ENCODE results near the gene COL13A1. TPM values are rescaled to one million over a fixed set of nuclear protein-coding genes. Genes with fewer than 3 reads are reported as not detected.

COL13A1 gene
- total and polyA plus RNA-seq, 2 experiments from 2014 or later = 5.2 to 8.6 TPM

DNA sequence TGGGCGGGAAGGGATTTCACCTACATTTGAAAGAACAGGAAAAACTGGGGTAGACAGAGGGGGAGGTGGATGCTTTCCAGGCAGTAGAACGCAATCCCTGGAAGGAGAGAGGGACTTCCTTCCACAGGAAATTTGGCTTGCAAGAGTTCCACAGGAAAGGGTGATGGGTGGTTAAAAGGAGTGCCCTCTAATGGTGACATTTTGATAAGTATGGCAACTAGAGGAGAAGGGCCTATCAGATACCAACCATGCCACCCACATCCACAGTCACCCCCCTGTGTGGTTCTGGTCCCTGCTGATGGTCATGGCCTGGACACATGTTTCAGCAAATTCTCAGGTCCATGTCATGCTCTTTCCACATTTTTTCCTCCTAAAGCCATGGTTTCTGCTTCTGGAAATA is 27.1 kb upstream of the COL13A1 start:
- H3K4me1 ChIP-seq (ENCODE audit: insufficient read depth) = peaks cover 2% of the 10 kb centered on the region; the same call in 1 of the 2 replicates
- no peaks in the 10 kb centered on the region for H4K20me1 ChIP-seq (replicated peaks; ENCODE audit: insufficient read depth)
- TF ChIP-seq, protein P1, sequence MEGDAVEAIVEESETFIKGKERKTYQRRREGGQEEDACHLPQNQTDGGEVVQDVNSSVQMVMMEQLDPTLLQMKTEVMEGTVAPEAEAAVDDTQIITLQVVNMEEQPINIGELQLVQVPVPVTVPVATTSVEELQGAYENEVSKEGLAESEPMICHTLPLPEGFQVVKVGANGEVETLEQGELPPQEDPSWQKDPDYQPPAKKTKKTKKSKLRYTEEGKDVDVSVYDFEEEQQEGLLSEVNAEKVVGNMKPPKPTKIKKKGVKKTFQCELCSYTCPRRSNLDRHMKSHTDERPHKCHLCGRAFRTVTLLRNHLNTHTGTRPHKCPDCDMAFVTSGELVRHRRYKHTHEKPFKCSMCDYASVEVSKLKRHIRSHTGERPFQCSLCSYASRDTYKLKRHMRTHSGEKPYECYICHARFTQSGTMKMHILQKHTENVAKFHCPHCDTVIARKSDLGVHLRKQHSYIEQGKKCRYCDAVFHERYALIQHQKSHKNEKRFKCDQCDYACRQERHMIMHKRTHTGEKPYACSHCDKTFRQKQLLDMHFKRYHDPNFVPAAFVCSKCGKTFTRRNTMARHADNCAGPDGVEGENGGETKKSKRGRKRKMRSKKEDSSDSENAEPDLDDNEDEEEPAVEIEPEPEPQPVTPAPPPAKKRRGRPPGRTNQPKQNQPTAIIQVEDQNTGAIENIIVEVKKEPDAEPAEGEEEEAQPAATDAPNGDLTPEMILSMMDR (conservative IDR thresholded peaks at IDR 0.05; ENCODE audit: low read depth in 2 of 2) = peak in 1 of 2 experiments; percentile 23; a peak in 1 of 4 replicates
- no peak for TF ChIP-seq STAT1 (IDR thresholded peaks at IDR 0.05; ENCODE audit: unreplicated experiment)
- no peak overlapping the region for H3K4me3 ChIP-seq
- no peaks in the 10 kb centered on the region for H3K36me3 ChIP-seq (ENCODE audit: insufficient read depth)
- no peak overlapping the region for H2AFZ ChIP-seq
- DNase-seq (ENCODE audit: low spot score) = no peak
- Mint-ChIP-seq H3K4me1 (peaks cover 3% of the 10 kb centered on the region), H3K9me3 (no peaks in the 10 kb centered on the region; the same call in 2 of the 3 replicates), H3K27me3 (ENCODE audit: insufficient read depth, low read depth, poor library complexity) (peaks cover 2% of the 10 kb centered on the region), H3K27ac (no peak overlapping the region), H3K4me3 (no peak overlapping the region), H3K36me3 (ENCODE audit: low read depth) (no peaks in the 10 kb centered on the region)
- H3F3A ChIP-seq (replicated peaks; ENCODE audit: low read depth) = no peaks in the 10 kb centered on the region
- no peaks in the 10 kb centered on the region for H3K27me3 ChIP-seq (ENCODE audit: insufficient read depth)
- peaks cover 7% of the 10 kb centered on the region; the same call in 1 of the 2 replicates for H3K9me2 ChIP-seq (ENCODE audit: insufficient read depth)
- no peaks in the 10 kb centered on the region for H3K79me2 ChIP-seq (replicated peaks; ENCODE audit: insufficient read depth)
- no peak overlapping the region for H3K27ac ChIP-seq (ENCODE audit: low read depth)
- H3K4me2 ChIP-seq = no peak overlapping the region
- ATAC-seq = no peak

GRCh38 chr10:69780077-69780476 is 21.6 kb upstream of the COL13A1 start:
- Histone ChIP-seq H3K4me1 (ENCODE audit: insufficient read depth) (no peaks in the 10 kb centered on the region), H3K27me3 (ENCODE audit: insufficient read depth) (0 out of 2 replicates have a peak, but pooled peaks cover 2% of the 10 kb centered on the region), H2AFZ (no peak overlapping the region), H3K27ac (ENCODE audit: low read depth) (no peak overlapping the region), H3F3A (replicated peaks; ENCODE audit: low read depth) (no peaks in the 10 kb centered on the region), H3K36me3 (ENCODE audit: insufficient read depth) (no peaks in the 10 kb centered on the region), H4K20me1 (replicated peaks; ENCODE audit: insufficient read depth) (no peaks in the 10 kb centered on the region), H3K9me2 (ENCODE audit: insufficient read depth) (peaks cover 12% of the 10 kb centered on the region), H3K4me2 (no peak overlapping the region), H3K4me3 (no peak overlapping the region), H3K79me2 (replicated peaks; ENCODE audit: insufficient read depth) (no peaks in the 10 kb centered on the region)
- no peak overlapping the region for H3K4me3 Mint-ChIP-seq
- ATAC-seq (no peak), DNase-seq (ENCODE audit: low spot score) (no peak)
- H3K36me3 Mint-ChIP-seq (ENCODE audit: low read depth) = no peaks in the 10 kb centered on the region
- H3K9me3 Mint-ChIP-seq = no peaks in the 10 kb centered on the region
- H3K27ac Mint-ChIP-seq = no peak overlapping the region
- H3K27me3 Mint-ChIP-seq (ENCODE audit: insufficient read depth, low read depth, poor library complexity) = peaks cover 2% of the 10 kb centered on the region
- no peaks in the 10 kb centered on the region for H3K4me1 Mint-ChIP-seq
- TF ChIP-seq JUNB (IDR thresholded peaks at IDR 0.05; ENCODE audit: unreplicated experiment) = no peak
- TF ChIP-seq, protein P1 (conservative IDR thresholded peaks at IDR 0.05; ENCODE audit: low read depth in 2 of 2) = no peak
- no peak for TF ChIP-seq CREB1 (CRISPR knock-in tag; IDR thresholded peaks at IDR 0.05; ENCODE audit: low read depth)
- TF ChIP-seq, protein P2, sequence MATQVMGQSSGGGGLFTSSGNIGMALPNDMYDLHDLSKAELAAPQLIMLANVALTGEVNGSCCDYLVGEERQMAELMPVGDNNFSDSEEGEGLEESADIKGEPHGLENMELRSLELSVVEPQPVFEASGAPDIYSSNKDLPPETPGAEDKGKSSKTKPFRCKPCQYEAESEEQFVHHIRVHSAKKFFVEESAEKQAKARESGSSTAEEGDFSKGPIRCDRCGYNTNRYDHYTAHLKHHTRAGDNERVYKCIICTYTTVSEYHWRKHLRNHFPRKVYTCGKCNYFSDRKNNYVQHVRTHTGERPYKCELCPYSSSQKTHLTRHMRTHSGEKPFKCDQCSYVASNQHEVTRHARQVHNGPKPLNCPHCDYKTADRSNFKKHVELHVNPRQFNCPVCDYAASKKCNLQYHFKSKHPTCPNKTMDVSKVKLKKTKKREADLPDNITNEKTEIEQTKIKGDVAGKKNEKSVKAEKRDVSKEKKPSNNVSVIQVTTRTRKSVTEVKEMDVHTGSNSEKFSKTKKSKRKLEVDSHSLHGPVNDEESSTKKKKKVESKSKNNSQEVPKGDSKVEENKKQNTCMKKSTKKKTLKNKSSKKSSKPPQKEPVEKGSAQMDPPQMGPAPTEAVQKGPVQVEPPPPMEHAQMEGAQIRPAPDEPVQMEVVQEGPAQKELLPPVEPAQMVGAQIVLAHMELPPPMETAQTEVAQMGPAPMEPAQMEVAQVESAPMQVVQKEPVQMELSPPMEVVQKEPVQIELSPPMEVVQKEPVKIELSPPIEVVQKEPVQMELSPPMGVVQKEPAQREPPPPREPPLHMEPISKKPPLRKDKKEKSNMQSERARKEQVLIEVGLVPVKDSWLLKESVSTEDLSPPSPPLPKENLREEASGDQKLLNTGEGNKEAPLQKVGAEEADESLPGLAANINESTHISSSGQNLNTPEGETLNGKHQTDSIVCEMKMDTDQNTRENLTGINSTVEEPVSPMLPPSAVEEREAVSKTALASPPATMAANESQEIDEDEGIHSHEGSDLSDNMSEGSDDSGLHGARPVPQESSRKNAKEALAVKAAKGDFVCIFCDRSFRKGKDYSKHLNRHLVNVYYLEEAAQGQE (IDR thresholded peaks at IDR 0.05; ENCODE audit: unreplicated experiment) = no peak
- no peak for TF ChIP-seq POLR2AphosphoS5 (IDR thresholded peaks at IDR 0.05; ENCODE audit: low read depth)
- no peak for TF ChIP-seq ZNF331 (CRISPR knock-in tag; IDR thresholded peaks at IDR 0.05; ENCODE audit: low read depth)
- no peak for TF ChIP-seq NANOG (IDR thresholded peaks at IDR 0.05; ENCODE audit: borderline replicate concordance)
